HG02623 (cell line): ENCODE results near the gene OR1J1.

Source experiments
- ATAC-seq: cut with Tn5 transposase; IDR thresholded peaks from one replicate; pipeline ENCODE4 v1.9.1; 2021; ENCODE audit warnings: moderate library complexity; ENCODE audit not compliant: unreplicated experiment

The OR1J1 gene

GRCh38 chr9:122477826-122478225, at the start of gene OR1J1:
Gene OR1J1 (minus strand): TSS chr9:122477926. CDS start chr9:122477926, 0 bp downstream.
- ATAC-seq, result no peak

- no peak for ATAC-seq
Observed at GRCh38 chr9:122527193-122527592, 49.5 kb upstream of the OR1J1 start, which contains the start of gene OR1N1. Gene OR1N1 (minus strand): TSS chr9:122527293. CDS start chr9:122527293, 0 bp downstream.

- no peak for ATAC-seq
Observed at GRCh38 chr9:122526602-122527001, 48.9 kb upstream of the OR1J1 start.

DNA sequence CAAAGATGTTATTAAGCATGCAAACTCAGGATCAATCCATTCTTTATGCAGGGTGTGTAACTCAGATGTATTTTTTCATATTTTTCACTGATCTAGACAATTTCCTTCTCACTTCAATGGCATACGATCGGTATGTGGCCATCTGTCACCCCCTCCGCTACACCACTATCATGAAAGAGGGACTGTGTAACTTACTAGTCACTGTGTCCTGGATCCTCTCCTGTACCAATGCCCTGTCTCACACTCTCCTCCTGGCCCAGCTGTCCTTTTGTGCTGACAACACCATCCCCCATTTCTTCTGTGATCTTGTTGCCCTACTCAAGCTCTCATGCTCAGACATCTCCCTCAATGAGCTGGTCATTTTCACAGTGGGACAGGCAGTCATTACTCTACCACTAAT, 41.6 kb upstream of the OR1J1 start:
- no peak for ATAC-seq

DNA sequence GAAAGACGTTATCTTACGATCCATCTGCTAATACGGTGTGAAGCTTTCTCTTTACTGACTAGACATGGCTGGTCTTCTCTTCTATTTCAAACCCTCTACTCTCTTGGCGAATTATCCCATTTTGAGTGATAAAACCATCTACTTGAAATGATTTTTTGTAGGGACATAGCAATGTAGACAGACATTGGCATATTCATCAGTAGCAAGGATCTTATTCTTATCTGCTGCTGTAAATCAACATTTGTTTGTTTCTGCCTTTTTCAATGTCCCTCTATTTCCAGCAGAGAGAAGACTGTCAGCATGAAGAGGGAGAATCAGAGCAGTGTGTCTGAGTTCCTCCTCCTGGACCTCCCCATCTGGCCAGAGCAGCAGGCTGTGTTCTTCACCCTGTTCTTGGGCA, 41.1 kb upstream of the OR1J1 start, which contains the start of gene OR1J4:
OR1J4 (plus strand) TSS at position 301 of the 400 bp plus-strand sequence; CDS start at position 301, 0 bp downstream.
- ATAC-seq, result no peak

GRCh38 chr9:122518226-122518625, 40.5 kb upstream of the OR1J1 start:
- ATAC-seq, result no peak

- no peak for ATAC-seq
Observed at GRCh38 chr9:122510502-122510901, 32.8 kb upstream of the OR1J1 start, which contains the start of gene OR1J2. Gene OR1J2 (plus strand): TSS chr9:122510802. CDS start chr9:122510802, 0 bp downstream.

- no peak for ATAC-seq
Observed at GRCh38 chr9:122506964-122507363, 29.2 kb upstream of the OR1J1 start.

DNA sequence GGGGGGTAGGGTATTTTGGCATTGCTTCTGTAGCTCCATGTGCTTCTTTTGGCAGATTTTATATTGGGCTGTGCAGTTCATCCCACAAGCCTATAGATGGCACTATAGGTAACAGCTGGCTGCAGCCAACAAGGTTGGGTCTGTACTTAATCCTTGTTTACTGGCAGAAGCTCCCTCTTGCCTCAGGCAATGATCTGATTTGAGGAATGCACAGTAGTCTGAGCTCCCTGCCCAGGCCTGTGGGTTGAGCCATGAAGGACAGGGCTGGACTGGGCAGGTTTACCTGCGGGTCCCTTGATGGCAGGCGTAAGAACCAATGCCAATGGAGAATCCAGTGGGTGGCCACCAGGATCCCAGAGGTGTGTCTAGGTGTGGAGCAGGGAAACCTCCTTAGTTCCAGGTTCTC, 21.2 kb upstream of the OR1J1 start:
- peak; percentile 47 for ATAC-seq

DNA sequence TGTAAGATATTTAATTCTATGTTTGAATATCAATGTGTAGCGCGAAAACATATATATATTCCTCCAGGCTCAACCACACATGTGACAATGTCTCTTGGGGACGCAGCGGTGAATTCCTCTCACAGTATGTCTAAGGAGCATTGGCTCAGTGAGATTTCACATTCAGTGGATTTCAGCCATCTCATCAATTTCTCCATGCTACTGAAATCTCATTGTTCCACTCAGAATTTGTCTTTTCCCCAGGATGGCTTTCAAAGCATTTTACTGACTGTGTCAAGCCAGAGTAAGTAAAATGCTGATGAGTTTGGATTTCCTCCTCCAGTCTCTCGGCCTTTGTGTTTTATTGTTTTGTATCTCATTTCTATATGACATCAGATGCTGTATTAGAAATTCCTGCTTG, 1.3 kb upstream of the OR1J1 start:
- no peak for ATAC-seq

- no peak for ATAC-seq
Observed at GRCh38 chr9:122477346-122477745, 380 bp downstream of the OR1J1 start.

DNA sequence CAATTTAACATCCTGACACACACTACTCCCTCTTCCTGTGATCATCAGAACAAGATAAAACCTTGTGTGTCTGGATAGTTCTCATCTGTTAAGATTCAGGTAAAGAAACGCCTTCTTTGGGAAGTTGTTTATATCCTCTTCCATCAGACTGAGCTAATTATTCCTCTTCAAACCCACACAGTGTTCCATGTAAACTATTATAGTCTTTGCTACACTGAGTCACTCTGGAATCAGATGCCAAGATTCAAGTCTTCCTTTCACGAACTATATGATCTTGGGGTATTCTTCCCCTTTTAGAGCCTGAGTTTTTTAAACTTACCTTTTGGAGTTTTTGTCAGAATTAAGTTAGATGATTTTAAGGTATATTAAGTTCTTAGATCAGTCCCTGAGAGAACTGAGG, 2.0 kb downstream of the OR1J1 start:
- no peak for ATAC-seq

DNA sequence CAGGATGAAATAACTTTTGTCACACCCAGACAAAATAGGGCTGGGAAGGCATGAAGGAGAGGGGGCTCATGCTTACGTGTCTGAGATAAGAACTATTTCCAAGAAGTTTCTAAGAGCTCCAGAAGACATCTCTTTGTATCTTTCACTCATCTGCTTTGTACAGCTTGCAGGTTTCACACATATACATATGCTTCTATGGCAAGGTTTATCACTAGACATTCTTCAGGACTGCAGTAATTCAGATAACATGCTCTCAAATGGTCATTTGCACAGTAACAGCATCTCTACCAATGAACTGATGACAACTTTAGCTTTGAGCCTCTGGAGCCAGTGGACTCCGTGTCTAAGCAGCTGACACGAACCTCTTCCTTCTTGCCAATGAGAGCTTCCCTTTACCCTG, 3.2 kb downstream of the OR1J1 start:
- no peak for ATAC-seq

GRCh38 chr9:122468735-122469134, 9.0 kb downstream of the OR1J1 start:
- no peak for ATAC-seq

DNA sequence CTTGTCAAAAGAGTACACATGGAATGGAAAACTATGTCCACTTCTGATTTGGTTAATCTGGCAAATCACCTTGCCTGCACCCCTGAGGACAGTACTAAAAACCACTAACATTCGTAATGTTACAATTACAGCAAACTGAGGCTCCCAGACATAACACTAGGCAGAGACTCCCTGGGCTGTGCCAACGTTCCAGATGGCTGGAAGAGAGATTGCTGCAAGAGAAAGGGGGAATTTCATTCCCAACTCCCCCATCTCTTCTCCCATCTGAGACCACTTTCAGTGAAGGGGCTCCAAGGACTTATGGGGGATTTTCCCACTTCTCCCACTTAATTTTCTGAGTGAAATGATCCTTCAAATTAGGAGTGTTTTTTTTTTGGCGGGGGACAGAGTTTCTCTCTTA, 11.3 kb downstream of the OR1J1 start:
- ATAC-seq, result no peak

DNA sequence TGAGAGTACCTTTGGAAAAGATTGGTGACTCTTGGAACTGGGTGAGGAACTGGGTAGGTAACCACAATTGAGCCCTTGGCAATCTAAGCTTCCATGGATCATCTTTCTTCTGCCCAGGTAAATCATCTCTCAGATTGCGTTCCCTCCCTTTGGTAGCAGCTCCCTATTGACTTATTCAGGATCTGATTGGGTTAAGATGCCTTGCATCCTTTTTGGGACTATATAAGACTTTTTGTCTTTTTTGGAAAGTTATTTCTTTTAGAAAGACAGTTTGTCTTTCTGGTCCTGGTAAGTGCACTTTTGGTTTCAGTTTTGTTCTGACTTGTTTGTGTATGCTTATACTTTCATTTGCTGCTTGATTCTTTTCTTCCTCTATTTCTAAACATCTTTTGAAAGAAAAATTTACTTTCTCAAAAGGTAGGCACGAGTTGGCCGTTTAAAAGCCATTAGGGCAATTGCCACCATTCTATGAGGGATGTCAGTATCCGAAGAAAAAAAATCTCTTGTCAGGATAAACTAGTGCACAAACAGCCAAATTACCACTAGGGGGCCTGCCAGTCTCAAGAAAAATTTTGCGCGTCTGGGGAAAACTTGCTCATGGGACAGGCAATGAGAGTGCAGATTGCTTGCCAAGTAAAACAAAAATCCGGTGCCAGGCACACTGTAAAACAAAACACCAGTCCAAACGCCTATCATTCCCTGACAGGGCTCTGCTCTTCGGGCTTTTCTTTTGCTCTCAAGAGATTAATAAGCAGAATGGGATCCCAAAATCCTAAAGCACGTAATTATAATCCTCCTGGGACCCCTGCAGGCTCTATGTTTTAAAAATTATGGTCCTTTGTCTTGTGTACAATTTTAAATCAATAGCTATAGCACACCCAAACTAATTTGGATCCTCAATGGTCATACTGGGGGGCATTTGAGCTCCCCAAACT, 12.8 kb downstream of the OR1J1 start:
- ATAC-seq, result peak; percentile 52

- ATAC-seq, result no peak
Observed at GRCh38 chr9:122463828-122464632, 13.7 kb downstream of the OR1J1 start.

DNA sequence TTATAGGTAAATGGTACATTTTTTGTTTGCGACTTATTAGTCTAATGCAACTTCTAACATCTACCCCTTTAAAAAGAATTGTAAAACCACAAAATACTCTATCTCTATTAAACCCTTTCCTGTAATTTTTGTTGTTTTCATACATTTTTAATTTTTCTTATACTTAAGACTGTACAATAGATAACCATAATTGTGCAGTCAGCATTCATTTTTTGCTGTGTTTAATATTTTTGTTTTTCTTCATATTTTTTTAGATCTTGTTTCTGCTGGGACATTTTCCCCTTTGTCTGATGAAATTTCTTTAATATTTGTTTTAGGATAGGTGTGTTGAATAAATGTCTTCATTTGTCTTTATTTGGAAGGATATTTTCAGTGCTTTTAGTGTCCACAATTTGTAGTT, 19.9 kb downstream of the OR1J1 start:
- ATAC-seq, result no peak

- no peak for ATAC-seq
Observed at GRCh38 chr9:122456123-122456522, 21.6 kb downstream of the OR1J1 start.

- ATAC-seq, result no peak
Observed at GRCh38 chr9:122453677-122454135, 24.0 kb downstream of the OR1J1 start.

DNA sequence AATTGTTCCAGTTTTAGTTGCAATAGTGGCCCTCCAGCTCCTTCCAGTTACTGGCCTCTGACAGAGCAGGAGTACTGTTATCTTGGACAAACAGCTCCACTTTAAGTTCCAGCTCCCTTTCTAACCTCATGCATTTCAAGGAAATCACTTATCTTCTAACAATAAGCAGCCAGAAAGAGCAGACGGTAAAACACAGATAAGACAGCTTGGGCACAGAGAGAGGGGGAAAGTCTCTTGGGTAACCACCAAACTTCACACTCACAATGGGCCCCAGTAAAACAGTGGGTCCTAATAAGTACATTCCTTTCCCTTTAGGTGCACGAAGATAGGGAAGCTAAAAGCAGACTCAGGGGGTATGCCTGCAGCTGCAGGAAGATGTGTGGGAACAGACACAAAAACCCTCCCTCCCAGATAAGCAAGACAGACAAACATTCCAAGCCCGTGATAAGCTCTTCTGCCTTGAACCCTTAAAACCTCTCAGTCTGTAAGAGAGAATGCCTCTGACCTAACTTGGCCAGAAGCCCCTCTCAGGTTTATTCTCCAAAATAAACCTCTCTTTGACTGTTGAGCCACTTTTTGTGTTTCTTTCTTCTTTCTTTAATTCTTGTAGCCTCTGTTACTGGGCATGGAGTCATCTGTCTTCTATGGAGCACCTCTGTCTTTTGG, 30.8 kb downstream of the OR1J1 start:
- ATAC-seq, result no peak
